ENCODE results near the gene NBPF9.
"Not testable (repeated sequence)": the region's sequence is repeated elsewhere in the genome, so short reads cannot be mapped to it uniquely, and the experiment has no call there.

- TF ChIP-seq CTCF, POLR2A, POLR2AphosphoS5 (IDR thresholded peaks at IDR 0.05): not testable (repeated sequence)
These were observed 20.9 kb upstream of the NBPF9 start for GRCh38 chr1:149123948-149124926.

Measured in breast epithelium (tissue), 3 donors.